HEK293 (cell line): ENCODE data around the gene IER2.

ENCODE experiments used
- CTCF ChIA-PET: fragments of 350-600 bp; formaldehyde crosslinking; extraction: SDS; loops from one replicate; lab custom pipeline; 2021; ENCODE audit warnings: antibody characterized with exemption; lab: Yijun Ruan, JAX
- POLR2A ChIA-PET: fragments of 300-600 bp; formaldehyde crosslinking; extraction: SDS; loops from one replicate; lab custom pipeline; 2020; ENCODE audit warnings: antibody characterized with exemption, inconsistent platforms; lab: Yijun Ruan, JAX
- H3K27ac ChIP-seq: fragments of 200-500 bp; sonication (Bioruptor generic); 2 replicates; pipeline ENCODE4 v1.5.1; 2014; ENCODE audit warnings: low read depth, low read length, control low read depth, inconsistent platforms; ENCODE audit errors: extremely low read depth
- H3K36me3 ChIP-seq, 2 experiments: fragments of 200-500 bp in 1 of 2; sonication (Bioruptor generic) in 1 of 2; 1 replicate in 1 of 2; 2 replicates in 1 of 2; pipeline ENCODE4 v1.5.1; 2014 to 2017; ENCODE audit warnings: inconsistent platforms in 2 of 2, low read length in 2 of 2; ENCODE audit not compliant: control insufficient read depth in 2 of 2, insufficient read depth in 1 of 2
- H3K4me1 ChIP-seq: fragments of 200-500 bp; sonication (Bioruptor generic); 2 replicates; pipeline ENCODE4 v1.5.1; 2014; ENCODE audit warnings: mild to moderate bottlenecking, low read length, inconsistent platforms; ENCODE audit not compliant: control insufficient read depth, insufficient read depth
- H3K4me3 ChIP-seq: 2 replicates; pipeline ENCODE4 v1.5.1; 2011; ENCODE audit warnings: low read depth, mild to moderate bottlenecking, control low read depth, low read length, moderate library complexity
- H3K9me3 ChIP-seq: fragments of 200-500 bp; sonication (Bioruptor generic); 2 replicates; pipeline ENCODE4 v1.5.1; 2014; ENCODE audit warnings: low read depth, low read length, inconsistent platforms; ENCODE audit not compliant: control insufficient read depth, insufficient read depth
- BCL11B ChIP-seq: fragments of 450-650 bp; formaldehyde crosslinking; IDR thresholded peaks from 2 replicates; pipeline ENCODE4 v1.5.1; 2016; ENCODE audit warnings: low read depth, missing biosample characterization, missing genetic modification characterization
- HOXD13 ChIP-seq: sonication (generic); formaldehyde crosslinking; IDR thresholded peaks from 2 replicates; pipeline ENCODE4 v1.8.0; 2022; ENCODE audit warnings: missing genetic modification reagents, borderline replicate concordance
- IKZF3 ChIP-seq: fragments of 450-650 bp; IDR thresholded peaks from 2 replicates; pipeline ENCODE4 v1.5.0; 2018; ENCODE audit warnings: missing biosample characterization, mild to moderate bottlenecking, missing genetic modification characterization, moderate library complexity
- INSM2 ChIP-seq: fragments of 450-650 bp; formaldehyde crosslinking; IDR thresholded peaks from 2 replicates; pipeline ENCODE4 v1.5.1; 2016; ENCODE audit warnings: missing biosample characterization, missing genetic modification characterization
- KLF7 ChIP-seq: fragments of 450-650 bp; formaldehyde crosslinking; IDR thresholded peaks from 2 replicates; pipeline ENCODE4 v1.5.1; 2016; ENCODE audit warnings: missing biosample characterization, missing genetic modification characterization, borderline replicate concordance
- MEIS1 ChIP-seq: sonication (generic); formaldehyde crosslinking; IDR thresholded peaks from 2 replicates; pipeline ENCODE4 v1.8.1; 2022; ENCODE audit warnings: missing genetic modification reagents, mild to moderate bottlenecking, borderline replicate concordance
- SETDB1 ChIP-seq: IDR thresholded peaks from one replicate; pipeline ENCODE4 v1.6.1; 2017; ENCODE audit warnings: mild to moderate bottlenecking, low read length, moderate library complexity, mixed read lengths; ENCODE audit not compliant: insufficient read length
- ZBTB21 ChIP-seq: fragments of 450-650 bp; formaldehyde crosslinking; IDR thresholded peaks from 2 replicates; pipeline ENCODE4 v1.5.1; 2017; ENCODE audit warnings: missing biosample characterization, missing genetic modification characterization
- ZFP37 ChIP-seq: fragments of 450-650 bp; formaldehyde crosslinking; IDR thresholded peaks from 2 replicates; pipeline ENCODE4 v1.5.1; 2016; ENCODE audit warnings: missing biosample characterization, missing genetic modification characterization
- ZNF16 ChIP-seq: fragments of 450-650 bp; formaldehyde crosslinking; IDR thresholded peaks from 2 replicates; pipeline ENCODE4 v1.5.1; 2016; ENCODE audit warnings: low read depth, missing biosample characterization, missing genetic modification characterization
- ZNF324 ChIP-seq: fragments of 450-650 bp; formaldehyde crosslinking; IDR thresholded peaks from 2 replicates; pipeline ENCODE4 v1.5.1; 2016; ENCODE audit warnings: missing biosample characterization, missing genetic modification characterization
- ZNF366 ChIP-seq: fragments of 450-650 bp; formaldehyde crosslinking; conservative IDR thresholded peaks from 2 replicates; pipeline ENCODE4 v1.5.1; 2016; ENCODE audit warnings: missing biosample characterization, missing genetic modification characterization
- ZNF521 ChIP-seq: fragments of 450-650 bp; formaldehyde crosslinking; IDR thresholded peaks from 2 replicates; pipeline ENCODE4 v1.5.1; 2017; ENCODE audit warnings: missing biosample characterization, mild to moderate bottlenecking, missing genetic modification characterization
- ZNF544 ChIP-seq: fragments of 450-650 bp; formaldehyde crosslinking; IDR thresholded peaks from 2 replicates; pipeline ENCODE4 v1.5.0; 2017; ENCODE audit warnings: missing biosample characterization, missing genetic modification characterization
- ZNF629 ChIP-seq: fragments of 450-650 bp; formaldehyde crosslinking; IDR thresholded peaks from 2 replicates; pipeline ENCODE4 v1.5.1; 2017; ENCODE audit warnings: missing biosample characterization, missing genetic modification characterization
- ZNF776 ChIP-seq: fragments of 450-650 bp; formaldehyde crosslinking; IDR thresholded peaks from 2 replicates; pipeline ENCODE4 v1.5.0; 2017; ENCODE audit warnings: missing biosample characterization, missing genetic modification characterization, borderline replicate concordance
- TF ChIP-seq, protein P1 (sequence below): fragments of 450-650 bp; formaldehyde crosslinking; IDR thresholded peaks from 2 replicates; pipeline ENCODE4 v1.5.1; 2016; ENCODE audit warnings: missing biosample characterization, missing genetic modification characterization, low read depth
- TF ChIP-seq, protein P2 (sequence below): fragments of 450-650 bp; formaldehyde crosslinking; IDR thresholded peaks from 2 replicates; pipeline ENCODE4 v1.5.1; 2017; ENCODE audit warnings: missing biosample characterization, missing genetic modification characterization
- TF ChIP-seq, protein P3 (sequence below): fragments of 450-650 bp; formaldehyde crosslinking; IDR thresholded peaks from 2 replicates; pipeline ENCODE4 v1.5.1; 2016; ENCODE audit warnings: missing biosample characterization, missing genetic modification characterization
- TF ChIP-seq, protein P4 (sequence below): fragments of 450-650 bp; formaldehyde crosslinking; optimal IDR thresholded peaks from 2 replicates; pipeline ENCODE3; 2016; ENCODE audit warnings: missing biosample characterization, mild to moderate bottlenecking, missing genetic modification characterization
- TF ChIP-seq, protein P5 (sequence below): fragments of 450-650 bp; formaldehyde crosslinking; IDR thresholded peaks from 2 replicates; pipeline ENCODE4 v1.5.1; 2016; ENCODE audit warnings: missing biosample characterization, missing genetic modification characterization
- TF ChIP-seq, protein P6 (sequence below): fragments of 450-650 bp; formaldehyde crosslinking; IDR thresholded peaks from 2 replicates; pipeline ENCODE4 v1.5.1; 2016; ENCODE audit warnings: missing biosample characterization, missing genetic modification characterization

IER2 gene

GRCh38 chr19:13129384-13129783 is 20.8 kb upstream of the IER2 start:
- POLR2A ChIA-PET = interaction anchor here (0.7 to 1.3 kb wide), 4 partner anchors 11 to 23 kb away, joined by 3 to 4 read pairs (median 4); partner anchors contain the start of gene NACC1
- H3K9me3 ChIP-seq = no peaks in the 10 kb centered on the region
- TF ChIP-seq ZNF544 (tag by site-specific recombination) (no peak), SETDB1 (no peak), ZNF776 (tag by site-specific recombination) (no peak)
- TF ChIP-seq, protein P1, sequence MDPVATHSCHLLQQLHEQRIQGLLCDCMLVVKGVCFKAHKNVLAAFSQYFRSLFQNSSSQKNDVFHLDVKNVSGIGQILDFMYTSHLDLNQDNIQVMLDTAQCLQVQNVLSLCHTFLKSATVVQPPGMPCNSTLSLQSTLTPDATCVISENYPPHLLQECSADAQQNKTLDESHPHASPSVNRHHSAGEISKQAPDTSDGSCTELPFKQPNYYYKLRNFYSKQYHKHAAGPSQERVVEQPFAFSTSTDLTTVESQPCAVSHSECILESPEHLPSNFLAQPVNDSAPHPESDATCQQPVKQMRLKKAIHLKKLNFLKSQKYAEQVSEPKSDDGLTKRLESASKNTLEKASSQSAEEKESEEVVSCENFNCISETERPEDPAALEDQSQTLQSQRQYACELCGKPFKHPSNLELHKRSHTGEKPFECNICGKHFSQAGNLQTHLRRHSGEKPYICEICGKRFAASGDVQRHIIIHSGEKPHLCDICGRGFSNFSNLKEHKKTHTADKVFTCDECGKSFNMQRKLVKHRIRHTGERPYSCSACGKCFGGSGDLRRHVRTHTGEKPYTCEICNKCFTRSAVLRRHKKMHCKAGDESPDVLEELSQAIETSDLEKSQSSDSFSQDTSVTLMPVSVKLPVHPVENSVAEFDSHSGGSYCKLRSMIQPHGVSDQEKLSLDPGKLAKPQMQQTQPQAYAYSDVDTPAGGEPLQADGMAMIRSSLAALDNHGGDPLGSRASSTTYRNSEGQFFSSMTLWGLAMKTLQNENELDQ (tag by site-specific recombination) = no peak
- TF ChIP-seq, protein P2, sequence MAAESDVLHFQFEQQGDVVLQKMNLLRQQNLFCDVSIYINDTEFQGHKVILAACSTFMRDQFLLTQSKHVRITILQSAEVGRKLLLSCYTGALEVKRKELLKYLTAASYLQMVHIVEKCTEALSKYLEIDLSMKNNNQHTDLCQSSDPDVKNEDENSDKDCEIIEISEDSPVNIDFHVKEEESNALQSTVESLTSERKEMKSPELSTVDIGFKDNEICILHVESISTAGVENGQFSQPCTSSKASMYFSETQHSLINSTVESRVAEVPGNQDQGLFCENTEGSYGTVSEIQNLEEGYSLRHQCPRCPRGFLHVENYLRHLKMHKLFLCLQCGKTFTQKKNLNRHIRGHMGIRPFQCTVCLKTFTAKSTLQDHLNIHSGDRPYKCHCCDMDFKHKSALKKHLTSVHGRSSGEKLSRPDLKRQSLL (tag by site-specific recombination) = no peak
- H3K4me3 ChIP-seq = no peak overlapping the region
- no peaks in the 10 kb centered on the region for H3K4me1 ChIP-seq
- CTCF ChIA-PET = interaction anchor here (0.7 to 1.3 kb wide), 2 partner anchors 152 to 159 kb away, joined by 3 read pairs; no protein-coding TSS in a partner anchor
- peaks cover 9 to 38% of the 10 kb centered on the region in 2 experiments; a peak in 2 of 3 replicates for H3K36me3 ChIP-seq
- no peak overlapping the region for H3K27ac ChIP-seq

DNA sequence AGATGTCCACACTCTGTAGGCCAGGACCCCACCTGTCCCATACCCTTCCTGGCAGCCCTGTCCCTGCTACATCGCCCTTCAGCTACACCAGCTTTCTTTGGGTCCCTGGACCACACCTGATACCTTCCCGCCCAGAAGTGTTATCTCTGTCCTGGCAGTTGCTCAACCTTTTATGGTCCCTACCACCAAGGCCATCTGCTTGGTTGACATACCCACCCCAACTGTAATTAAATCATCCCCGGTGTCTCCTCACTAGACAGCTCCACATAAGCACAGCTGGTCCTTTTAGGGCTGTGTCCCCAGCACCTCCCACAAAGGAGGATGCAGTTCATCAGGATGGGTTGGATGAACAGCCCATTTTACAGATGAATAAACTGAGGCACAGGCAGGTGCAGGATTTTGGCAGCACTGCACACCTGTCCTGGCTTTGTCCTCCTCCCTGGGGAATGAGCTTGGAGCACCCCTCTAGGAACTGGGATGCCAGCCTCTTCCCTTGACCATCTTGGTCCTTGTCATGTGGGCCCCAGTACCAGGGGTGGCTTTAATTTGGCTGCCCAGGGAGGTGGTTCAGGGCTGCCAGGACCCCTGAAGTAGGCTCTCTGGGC is 19.2 kb upstream of the IER2 start:
- TF ChIP-seq, protein P3, sequence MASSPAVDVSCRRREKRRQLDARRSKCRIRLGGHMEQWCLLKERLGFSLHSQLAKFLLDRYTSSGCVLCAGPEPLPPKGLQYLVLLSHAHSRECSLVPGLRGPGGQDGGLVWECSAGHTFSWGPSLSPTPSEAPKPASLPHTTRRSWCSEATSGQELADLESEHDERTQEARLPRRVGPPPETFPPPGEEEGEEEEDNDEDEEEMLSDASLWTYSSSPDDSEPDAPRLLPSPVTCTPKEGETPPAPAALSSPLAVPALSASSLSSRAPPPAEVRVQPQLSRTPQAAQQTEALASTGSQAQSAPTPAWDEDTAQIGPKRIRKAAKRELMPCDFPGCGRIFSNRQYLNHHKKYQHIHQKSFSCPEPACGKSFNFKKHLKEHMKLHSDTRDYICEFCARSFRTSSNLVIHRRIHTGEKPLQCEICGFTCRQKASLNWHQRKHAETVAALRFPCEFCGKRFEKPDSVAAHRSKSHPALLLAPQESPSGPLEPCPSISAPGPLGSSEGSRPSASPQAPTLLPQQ (tag by site-specific recombination) = peak; percentile 60; the same call in 1 of the 2 replicates
- TF ChIP-seq, protein P4, sequence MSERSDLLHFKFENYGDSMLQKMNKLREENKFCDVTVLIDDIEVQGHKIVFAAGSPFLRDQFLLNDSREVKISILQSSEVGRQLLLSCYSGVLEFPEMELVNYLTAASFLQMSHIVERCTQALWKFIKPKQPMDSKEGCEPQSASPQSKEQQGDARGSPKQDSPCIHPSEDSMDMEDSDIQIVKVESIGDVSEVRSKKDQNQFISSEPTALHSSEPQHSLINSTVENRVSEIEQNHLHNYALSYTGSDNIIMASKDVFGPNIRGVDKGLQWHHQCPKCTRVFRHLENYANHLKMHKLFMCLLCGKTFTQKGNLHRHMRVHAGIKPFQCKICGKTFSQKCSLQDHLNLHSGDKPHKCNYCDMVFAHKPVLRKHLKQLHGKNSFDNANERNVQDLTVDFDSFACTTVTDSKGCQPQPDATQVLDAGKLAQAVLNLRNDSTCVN (tag by site-specific recombination) = no peak
- TF ChIP-seq INSM2 (tag by site-specific recombination) = no peak
- no peak for TF ChIP-seq KLF7
- TF ChIP-seq ZNF366 = no peak
- TF ChIP-seq, protein P5, sequence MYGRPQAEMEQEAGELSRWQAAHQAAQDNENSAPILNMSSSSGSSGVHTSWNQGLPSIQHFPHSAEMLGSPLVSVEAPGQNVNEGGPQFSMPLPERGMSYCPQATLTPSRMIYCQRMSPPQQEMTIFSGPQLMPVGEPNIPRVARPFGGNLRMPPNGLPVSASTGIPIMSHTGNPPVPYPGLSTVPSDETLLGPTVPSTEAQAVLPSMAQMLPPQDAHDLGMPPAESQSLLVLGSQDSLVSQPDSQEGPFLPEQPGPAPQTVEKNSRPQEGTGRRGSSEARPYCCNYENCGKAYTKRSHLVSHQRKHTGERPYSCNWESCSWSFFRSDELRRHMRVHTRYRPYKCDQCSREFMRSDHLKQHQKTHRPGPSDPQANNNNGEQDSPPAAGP (tag by site-specific recombination) = 0 out of 2 replicates have a peak, but pooled peaks have one; percentile 16
- no peak for TF ChIP-seq MEIS1 (CRISPR knock-in tag)
- TF ChIP-seq ZNF324 (tag by site-specific recombination) = no peak
- no peak for TF ChIP-seq ZBTB21 (tag by site-specific recombination)
- no peak for TF ChIP-seq ZNF521 (tag by site-specific recombination)
- no peak for TF ChIP-seq ZFP37 (tag by site-specific recombination)
- no peak for TF ChIP-seq ZNF629
- TF ChIP-seq, protein P6, sequence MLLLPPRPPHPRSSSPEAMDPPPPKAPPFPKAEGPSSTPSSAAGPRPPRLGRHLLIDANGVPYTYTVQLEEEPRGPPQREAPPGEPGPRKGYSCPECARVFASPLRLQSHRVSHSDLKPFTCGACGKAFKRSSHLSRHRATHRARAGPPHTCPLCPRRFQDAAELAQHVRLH (tag by site-specific recombination) = 0 out of 2 replicates have a peak, but pooled peaks have one; percentile 16
- no peak for TF ChIP-seq HOXD13
- no peak for TF ChIP-seq IKZF3
- TF ChIP-seq BCL11B = no peak
- no peak for TF ChIP-seq ZNF16 (tag by site-specific recombination)
- ChIA-PET POLR2A (interaction anchor here (1.0 to 1.6 kb wide), 5 partner anchors 8 to 193 kb away, joined by 3 to 6 read pairs (median 4); no protein-coding TSS in a partner anchor), CTCF (interaction anchor here (0.9 kb wide), 1 partner anchor 63 kb away, joined by 4 read pairs; no protein-coding TSS in a partner anchor)
- peaks cover 11 to 47% of the 10 kb centered on the region in 2 experiments; a peak in 2 of 3 replicates for H3K36me3 ChIP-seq
- no peak overlapping the region for H3K4me3 ChIP-seq
- H3K9me3 ChIP-seq = no peaks in the 10 kb centered on the region
- no peak overlapping the region for H3K27ac ChIP-seq
- no peaks in the 10 kb centered on the region for H3K4me1 ChIP-seq
